HG03457 (cell line): Measurements from ENCODE around the gene KDM6B.

Source experiments
- ATAC-seq: cut with Tn5 transposase; IDR thresholded peaks from one replicate; pipeline ENCODE4 v1.9.1; 2021; ENCODE audit warnings: moderate number of reproducible peaks; ENCODE audit not compliant: unreplicated experiment

Gene KDM6B

DNA sequence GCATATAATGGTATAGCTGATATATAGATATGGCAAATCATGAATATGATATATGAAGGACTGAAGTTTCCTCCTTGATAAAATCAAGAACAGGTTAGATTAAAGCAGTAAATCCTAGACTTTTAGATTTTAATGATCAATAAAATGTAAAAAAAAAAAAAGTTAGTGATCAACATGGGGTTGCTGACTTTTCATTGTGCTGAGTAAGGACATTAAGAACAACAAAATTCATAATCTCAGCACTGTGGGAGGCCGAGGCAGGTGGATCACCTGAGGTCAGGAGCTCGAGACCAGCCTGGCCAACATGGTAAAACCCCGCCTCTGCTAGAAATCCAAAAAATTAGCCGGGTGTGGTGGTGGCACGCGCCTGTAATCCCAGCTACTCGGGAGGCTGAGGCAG, 44.2 kb downstream of the KDM6B start:
- no peak for ATAC-seq

DNA sequence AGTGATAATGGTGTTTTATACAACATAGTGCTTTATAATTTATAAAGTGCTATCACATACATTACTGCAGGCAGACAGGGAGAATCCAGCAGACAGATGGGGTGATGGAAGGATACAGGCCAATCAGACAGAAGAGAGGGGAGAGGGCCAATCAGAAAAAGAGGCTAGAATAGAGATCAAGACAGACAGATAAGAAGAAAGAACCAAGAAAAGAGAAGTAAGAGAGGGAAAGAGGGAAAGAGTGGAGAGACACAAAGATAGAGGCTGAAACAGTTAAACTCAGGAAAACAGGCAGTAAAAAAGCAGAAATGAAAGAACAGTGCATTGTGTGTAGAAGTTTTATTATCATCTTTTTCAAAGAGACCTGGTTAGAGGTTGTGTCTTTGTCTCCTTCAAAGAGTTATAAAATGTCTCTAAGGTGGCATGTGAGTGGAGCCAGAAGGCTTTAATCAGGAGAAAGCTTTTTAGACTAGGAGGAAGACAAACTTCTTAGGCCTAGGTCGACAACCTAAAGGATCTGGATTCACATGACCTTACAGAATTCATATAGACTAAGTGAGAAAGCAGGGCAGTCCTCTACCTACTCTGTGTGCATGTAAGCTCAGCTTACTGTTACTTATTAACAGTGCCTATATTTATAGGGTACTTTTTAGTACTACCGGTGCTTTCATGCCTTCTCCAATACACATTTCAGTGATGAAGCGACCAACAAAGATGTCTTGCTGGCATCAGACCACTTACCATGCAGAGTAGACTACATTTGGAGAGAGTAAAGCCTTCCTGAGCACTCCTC, 46.3 kb downstream of the KDM6B start:
- ATAC-seq, result no peak

DNA sequence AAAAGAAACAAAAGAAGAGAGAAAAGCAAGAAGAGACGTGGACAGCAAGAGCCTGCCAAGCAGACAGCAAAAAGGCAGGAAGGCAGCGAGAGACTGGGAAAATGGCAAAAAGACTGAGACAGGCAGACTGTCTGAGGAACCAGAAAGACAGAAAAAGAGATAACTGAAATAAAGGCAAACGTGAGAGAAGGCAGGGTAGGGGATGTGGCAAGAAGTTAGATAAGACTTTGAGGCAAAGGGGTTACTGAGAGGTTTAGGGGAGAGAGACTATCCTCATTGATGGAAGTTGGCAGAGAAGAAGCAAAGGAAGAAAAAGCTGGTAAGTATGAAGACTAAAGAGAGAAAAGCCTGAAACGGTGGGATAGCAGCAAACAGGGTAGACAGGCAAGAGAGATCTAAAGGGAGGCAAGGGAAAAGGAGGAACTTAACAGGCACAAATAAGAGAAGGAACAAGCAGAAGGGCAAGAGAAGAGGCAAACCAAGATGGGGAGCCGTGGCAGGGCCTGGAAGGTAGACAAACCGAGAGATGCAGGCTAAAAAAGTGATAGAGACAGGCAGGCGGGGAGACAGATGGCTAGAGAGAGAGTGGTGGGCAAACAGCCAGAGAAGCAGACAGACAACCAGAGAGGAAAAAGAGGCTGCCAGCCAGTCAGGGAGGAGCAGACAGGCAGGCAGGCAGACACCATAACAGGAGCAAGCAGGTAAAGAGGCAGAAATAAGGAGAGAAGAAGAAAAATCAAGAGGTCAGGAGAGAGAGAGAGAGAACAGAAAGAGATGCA, 47.4 kb downstream of the KDM6B start:
- no peak for ATAC-seq

DNA sequence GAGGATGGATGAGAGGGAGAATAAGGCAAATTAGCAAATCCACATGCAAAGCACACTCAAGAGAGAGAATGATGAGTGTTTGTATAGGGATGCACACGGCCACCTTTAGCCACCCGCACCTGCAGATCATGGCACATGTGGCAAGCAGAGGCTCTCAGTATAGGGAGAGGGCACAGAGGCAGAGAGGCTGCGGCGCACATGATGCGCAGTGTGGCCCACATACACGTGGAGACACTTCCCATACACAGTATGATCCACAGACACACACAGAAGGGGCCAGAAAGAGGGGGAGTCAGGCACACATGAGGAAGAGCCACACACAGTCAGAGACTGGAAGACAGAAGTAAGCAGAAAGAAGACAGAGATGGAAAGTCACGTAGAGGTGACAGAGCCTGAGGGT, 48.1 kb downstream of the KDM6B start:
- no peak for ATAC-seq

DNA sequence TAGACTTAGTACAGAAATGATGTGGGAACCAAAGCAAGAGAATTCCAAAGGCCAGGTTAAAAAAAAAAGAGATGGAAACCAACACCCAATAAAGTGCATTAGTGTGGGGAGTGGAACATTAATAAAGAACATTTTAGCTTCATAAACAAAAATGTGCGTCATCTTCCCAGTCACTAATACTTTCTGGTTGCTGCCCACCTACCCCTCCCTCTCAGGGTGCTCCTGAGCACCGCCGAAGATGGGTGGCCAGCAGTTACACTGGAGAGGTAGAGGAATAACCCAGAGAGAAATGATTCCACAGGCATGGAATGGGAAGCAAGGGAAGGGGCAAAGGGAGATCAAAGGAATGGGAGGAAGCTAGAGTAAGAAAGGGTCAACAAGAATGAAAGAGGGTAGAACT, 48.6 kb downstream of the KDM6B start:
- ATAC-seq, result no peak
